Astrocyte of the spinal cord (primary cell): ENCODE data around the gene GALNT16.

Experiments used
- DNase-seq: peaks from one replicate; pipeline ENCODE4 v3.0.0; 2011; ENCODE audit warnings: low read depth, low spot score
- H3K4me3 ChIP-seq: 2 replicates; pipeline ENCODE4 v1.5.1; 2011; ENCODE audit warnings: low read depth, mild to moderate bottlenecking, low read length, moderate library complexity
- CTCF ChIP-seq: IDR thresholded peaks from 2 replicates; pipeline ENCODE4 v1.5.1; 2012; ENCODE audit warnings: low read depth, mild to moderate bottlenecking, low read length, inconsistent platforms
- in situ Hi-C: cut with HindIII; loops from 2 replicates; pipeline ENCODE4 v1.10.0; 2017; ENCODE audit warnings: low sequenced_read_pairs

The GALNT16 gene

GRCh38 chr14:69249603-69250002, 10.4 kb upstream of the GALNT16 start:
- H3K4me3 ChIP-seq = no peak overlapping the region
- in situ Hi-C loops = no loop called here
- TF ChIP-seq CTCF = no peak
- DNase-seq = no peak

- in situ Hi-C loops = no loop called here
- no peak overlapping the region for H3K4me3 ChIP-seq
- no peak for TF ChIP-seq CTCF
- DNase-seq = no peak
Observed at GRCh38 chr14:69252851-69253250, 7.1 kb upstream of the GALNT16 start.

- H3K4me3 ChIP-seq = peak overlapping the region; percentile 39
- TF ChIP-seq CTCF = no peak
- in situ Hi-C loops = no loop called here
- DNase-seq = no peak
Observed at GRCh38 chr14:69259168-69259526, 811 bp upstream of the GALNT16 start.

GRCh38 chr14:69260190-69260860, 367 bp downstream of the GALNT16 start:
- peak overlapping the region; percentile 39 for H3K4me3 ChIP-seq
- no peak for DNase-seq
- TF ChIP-seq CTCF = no peak
- in situ Hi-C loops = no loop called here

GRCh38 chr14:69260861-69261564, 1.1 kb downstream of the GALNT16 start:
- H3K4me3 ChIP-seq = peak overlapping the region; percentile 31
- in situ Hi-C loops = no loop called here
- peak; percentile 44 for TF ChIP-seq CTCF
- DNase-seq = no peak

GRCh38 chr14:69261761-69262331, 1.9 kb downstream of the GALNT16 start:
- no peak for TF ChIP-seq CTCF
- in situ Hi-C loops = no loop called here
- no peak for DNase-seq
- no peak overlapping the region for H3K4me3 ChIP-seq
